ENCODE data around the gene NRXN2. TPM values are rescaled to one million over a fixed set of nuclear protein-coding genes. Genes with fewer than 3 reads are reported as not detected.

The NRXN2 gene
- total RNA-seq, 1 donor from 2014 or later = 2.2 TPM

- TF ChIP-seq EZH2 (IDR thresholded peaks at IDR 0.05) (no peak), EZH2phosphoT487 (IDR thresholded peaks at IDR 0.05) (no peak), CTCF (IDR thresholded peaks at IDR 0.05) (no peak)
- H4K20me1 ChIP-seq (ENCODE audit: low read depth) = peaks cover 36% of the 10 kb centered on the region
- no peaks in the 10 kb centered on the region for H3K79me2 ChIP-seq (ENCODE audit: low read depth)
- Mint-ChIP-seq H3K9me3 (no peaks in the 10 kb centered on the region), H3K27me3 (ENCODE audit: insufficient read depth, low read depth) (peaks cover 26% of the 10 kb centered on the region), H3K4me1 (peaks cover 48% of the 10 kb centered on the region), H3K27ac (no peak overlapping the region), H3K36me3 (peaks cover 8% of the 10 kb centered on the region), H3K4me3 (peak overlapping the region; percentile 77)
- peaks cover 42% of the 10 kb centered on the region for H3F3A ChIP-seq (ENCODE audit: low read depth)
- no peak overlapping the region for H3K4me2 ChIP-seq
- H3K9ac ChIP-seq = no peak overlapping the region
- no peaks in the 10 kb centered on the region for H3K9me3 ChIP-seq (ENCODE audit: low read depth)
- no peaks in the 10 kb centered on the region for H3K27me3 ChIP-seq
- no peak overlapping the region for H2AFZ ChIP-seq (replicated peaks)
- H3K27ac ChIP-seq = no peak overlapping the region
- DNase-seq (ENCODE audit: low spot score) = no peak
- peaks cover 32% of the 10 kb centered on the region for H3K4me1 ChIP-seq
- no peak overlapping the region for H3K4me3 ChIP-seq
- no peaks in the 10 kb centered on the region for H3K36me3 ChIP-seq
These were observed 35.5 kb upstream of the NRXN2 start for GRCh38 chr11:64758330-64759079.

GRCh38 chr11:64757549-64758329 lies 34.7 kb upstream of the NRXN2 start:
- Mint-ChIP-seq H3K27ac (peak overlapping the region; percentile 57), H3K4me3 (no peak overlapping the region), H3K27me3 (ENCODE audit: insufficient read depth, low read depth) (peaks cover 23% of the 10 kb centered on the region), H3K4me1 (peaks cover 44% of the 10 kb centered on the region), H3K9me3 (no peaks in the 10 kb centered on the region), H3K36me3 (peaks cover 7% of the 10 kb centered on the region)
- no peak overlapping the region for H2AFZ ChIP-seq (replicated peaks)
- H3K36me3 ChIP-seq = no peaks in the 10 kb centered on the region
- no peaks in the 10 kb centered on the region for H3K9me3 ChIP-seq (ENCODE audit: low read depth)
- DNase-seq (ENCODE audit: low spot score) = no peak
- no peaks in the 10 kb centered on the region for H3K79me2 ChIP-seq (ENCODE audit: low read depth)
- H3K4me3 ChIP-seq = no peak overlapping the region
- peaks cover 28% of the 10 kb centered on the region for H4K20me1 ChIP-seq (ENCODE audit: low read depth)
- no peak for TF ChIP-seq EZH2phosphoT487 (IDR thresholded peaks at IDR 0.05)
- TF ChIP-seq EZH2 (IDR thresholded peaks at IDR 0.05) = no peak
- no peak for TF ChIP-seq CTCF (IDR thresholded peaks at IDR 0.05)
- H3K4me1 ChIP-seq = peaks cover 24% of the 10 kb centered on the region
- H3K4me2 ChIP-seq = no peak overlapping the region
- H3K27ac ChIP-seq = no peak overlapping the region
- H3K9ac ChIP-seq = no peak overlapping the region
- H3K27me3 ChIP-seq = no peaks in the 10 kb centered on the region
- H3F3A ChIP-seq (ENCODE audit: low read depth) = peaks cover 34% of the 10 kb centered on the region

- Histone ChIP-seq H3K27ac (no peak overlapping the region), H2AFZ (replicated peaks) (no peak overlapping the region), H4K20me1 (ENCODE audit: low read depth) (peaks cover 9% of the 10 kb centered on the region), H3F3A (ENCODE audit: low read depth) (peaks cover 16% of the 10 kb centered on the region), H3K27me3 (no peaks in the 10 kb centered on the region), H3K4me1 (peaks cover 18% of the 10 kb centered on the region), H3K36me3 (no peaks in the 10 kb centered on the region), H3K79me2 (ENCODE audit: low read depth) (no peaks in the 10 kb centered on the region), H3K4me3 (no peak overlapping the region), H3K9ac (no peak overlapping the region), H3K4me2 (no peak overlapping the region), H3K9me3 (ENCODE audit: low read depth) (no peaks in the 10 kb centered on the region)
- Mint-ChIP-seq H3K9me3 (no peaks in the 10 kb centered on the region), H3K4me1 (peaks cover 30% of the 10 kb centered on the region), H3K27me3 (ENCODE audit: insufficient read depth, low read depth) (peaks cover 16% of the 10 kb centered on the region), H3K27ac (no peak overlapping the region), H3K4me3 (no peak overlapping the region), H3K36me3 (no peaks in the 10 kb centered on the region)
- no peak for DNase-seq (ENCODE audit: low spot score)
- TF ChIP-seq CTCF (IDR thresholded peaks at IDR 0.05) (no peak), EZH2phosphoT487 (IDR thresholded peaks at IDR 0.05) (no peak), EZH2 (IDR thresholded peaks at IDR 0.05) (no peak)
These were observed 32.8 kb upstream of the NRXN2 start for GRCh38 chr11:64755681-64756361.
